ENCODE data around the gene GDF7. TPM values are rescaled to one million over a fixed set of nuclear protein-coding genes. Genes with fewer than 3 reads are reported as not detected.

The GDF7 gene
- total RNA-seq, 2 experiments from 2014 or later, result 0.02 TPM; not detected in 1

DNA sequence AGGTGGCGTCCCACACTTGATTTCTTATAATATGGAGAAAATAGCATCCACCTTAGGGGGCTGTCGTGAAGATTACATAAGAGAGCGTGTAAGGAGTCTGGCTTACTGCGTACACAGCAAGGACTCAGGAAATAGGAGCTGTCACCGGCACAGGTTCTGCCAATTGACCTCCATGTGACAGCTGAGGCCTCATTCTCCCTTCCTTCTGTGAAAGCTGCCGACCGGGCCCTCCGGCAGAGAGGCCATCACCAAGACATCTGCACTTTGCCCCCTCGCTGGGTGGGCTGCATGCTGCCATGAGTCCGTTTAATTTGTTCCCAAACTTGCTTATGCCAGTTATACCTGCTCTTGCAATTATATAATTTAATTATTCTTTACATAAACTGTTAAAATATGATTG lies 43.7 kb upstream of the GDF7 start:
- H3K27ac Mint-ChIP-seq, result no peak overlapping the region
- POLR2A ChIA-PET, result no interaction called here
- H3K36me3 Mint-ChIP-seq (ENCODE audit: low read depth), result peaks cover 5% of the 10 kb centered on the region
- H3K27me3 Mint-ChIP-seq, result no peaks in the 10 kb centered on the region
- no peak overlapping the region for H3K4me3 Mint-ChIP-seq
- no peak for ATAC-seq
- CTCF ChIA-PET, result no interaction called here
- no peaks in the 10 kb centered on the region for H3K4me1 Mint-ChIP-seq
- H3K9me3 Mint-ChIP-seq (ENCODE audit: low read depth), result no peaks in the 10 kb centered on the region
- DNase-seq, result no peak
- intact Hi-C loops (cut with DNase I, micrococcal nuclease), result no loop called here

DNA sequence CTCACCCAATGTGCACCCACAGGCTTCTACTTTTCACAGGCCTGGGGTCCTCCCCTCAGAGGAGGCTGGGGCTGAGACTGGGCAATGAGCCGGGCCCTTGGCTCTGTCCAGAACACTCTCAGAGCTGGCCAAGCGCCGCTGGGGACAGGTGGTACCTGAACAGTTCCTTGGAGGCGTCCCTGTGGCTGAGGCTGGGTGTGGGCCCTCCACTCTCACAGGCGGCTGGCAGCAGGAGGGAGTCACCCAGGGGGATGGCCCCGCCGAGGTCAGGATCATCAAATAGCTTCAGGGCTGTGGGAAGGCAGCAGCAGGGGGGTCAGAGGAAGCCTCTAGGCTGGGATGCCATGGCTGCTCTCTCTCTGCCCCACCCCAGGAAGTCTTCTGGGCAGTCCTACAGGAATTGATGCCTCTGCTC lies 43.2 kb upstream of the GDF7 start:
- Mint-ChIP-seq H3K4me1 (no peaks in the 10 kb centered on the region), H3K9me3 (ENCODE audit: low read depth) (no peaks in the 10 kb centered on the region), H3K27ac (no peak overlapping the region), H3K36me3 (ENCODE audit: low read depth) (peaks cover 5% of the 10 kb centered on the region), H3K27me3 (no peaks in the 10 kb centered on the region), H3K4me3 (no peak overlapping the region)
- CTCF ChIA-PET, result no interaction called here
- POLR2A ChIA-PET, result no interaction called here
- no peak for ATAC-seq
- no peak for DNase-seq
- intact Hi-C loops (cut with DNase I, micrococcal nuclease), result no loop called here

DNA sequence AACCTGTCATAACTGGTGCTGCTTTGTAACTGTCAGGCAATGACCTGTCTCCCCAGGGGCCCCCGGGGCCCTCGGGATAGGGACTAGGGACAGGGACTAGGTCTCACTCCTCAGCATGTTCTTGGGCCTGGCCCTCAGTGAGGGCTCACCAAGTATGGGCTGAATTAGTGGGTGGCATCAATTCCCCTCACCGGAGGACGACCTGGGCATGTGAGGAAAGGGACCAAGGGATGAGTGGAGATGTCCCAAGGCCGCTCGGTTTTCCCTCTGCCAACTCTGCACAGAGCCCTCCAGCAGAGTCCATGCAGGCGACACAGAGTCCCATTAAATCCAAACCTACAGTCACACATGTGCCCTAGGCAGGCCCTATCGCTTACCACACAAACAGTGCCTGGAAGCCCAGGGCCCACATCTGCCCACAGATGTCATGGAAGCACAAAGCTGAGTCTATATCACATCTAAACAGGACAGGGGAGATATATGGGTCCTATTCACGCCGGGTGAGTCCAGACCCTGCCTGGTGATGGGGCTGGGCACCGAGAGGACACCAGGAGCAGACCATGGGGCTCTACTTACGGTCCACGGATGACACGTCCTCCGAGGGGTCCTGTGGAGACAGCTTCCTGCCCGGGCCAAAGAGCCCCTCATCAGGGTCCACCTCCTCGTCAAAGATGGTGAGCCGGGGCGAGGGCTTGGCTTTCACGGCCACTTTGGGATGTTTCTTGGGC lies 42.6 kb upstream of the GDF7 start:
- no peak overlapping the region for H3K27ac Mint-ChIP-seq
- no peaks in the 10 kb centered on the region for H3K9me3 Mint-ChIP-seq (ENCODE audit: low read depth)
- DNase-seq (no peak), ATAC-seq (no peak)
- H3K36me3 Mint-ChIP-seq (ENCODE audit: low read depth), result peaks cover 5% of the 10 kb centered on the region
- intact Hi-C loops (cut with DNase I, micrococcal nuclease), result no loop called here
- ChIA-PET POLR2A (interaction anchor here (0.5 kb wide), 1 partner anchor 299 kb away, joined by 6 read pairs; no protein-coding TSS in a partner anchor), CTCF (no interaction called here)
- H3K4me1 Mint-ChIP-seq, result no peaks in the 10 kb centered on the region
- H3K27me3 Mint-ChIP-seq, result no peaks in the 10 kb centered on the region
- H3K4me3 Mint-ChIP-seq, result no peak overlapping the region

DNA sequence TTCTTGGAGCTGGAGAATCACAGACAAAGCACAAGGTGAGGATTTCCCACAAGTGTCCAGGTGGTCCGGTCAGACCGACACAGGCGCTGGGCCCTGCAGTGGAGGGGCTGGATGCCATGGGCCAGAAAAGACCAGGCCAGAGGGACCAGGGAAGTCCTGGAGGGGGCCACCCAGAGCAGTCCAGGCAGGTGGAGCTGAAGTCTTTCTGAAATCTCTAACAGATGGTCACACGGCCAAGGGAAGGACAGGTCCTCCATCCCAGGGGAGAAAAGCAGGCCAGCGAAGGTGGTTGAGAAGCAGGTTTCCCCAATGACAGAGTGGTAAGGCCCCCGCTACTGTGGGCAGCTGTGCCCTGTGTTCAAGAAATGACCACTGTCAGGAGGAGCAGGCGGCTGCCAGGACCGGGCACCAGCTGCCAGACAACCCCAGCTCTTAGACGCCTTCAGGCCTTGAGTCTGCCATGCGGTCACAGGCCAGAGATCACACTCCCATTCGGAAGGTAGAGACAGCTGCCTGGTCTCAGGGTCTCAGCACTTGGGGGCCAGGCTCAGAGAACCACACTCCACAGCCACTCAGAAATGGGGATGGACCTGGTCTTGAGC lies 42.0 kb upstream of the GDF7 start:
- no peaks in the 10 kb centered on the region for H3K27me3 Mint-ChIP-seq
- H3K9me3 Mint-ChIP-seq (ENCODE audit: low read depth), result no peaks in the 10 kb centered on the region
- ATAC-seq (no peak), DNase-seq (no peak)
- no peak overlapping the region for H3K4me3 Mint-ChIP-seq
- ChIA-PET CTCF (interaction anchor here (0.7 to 1.7 kb wide), 3 partner anchors 12 to 19 kb away, joined by 3 read pairs; no protein-coding TSS in a partner anchor), POLR2A (interaction anchor here (0.5 kb wide), 1 partner anchor 299 kb away, joined by 6 read pairs; no protein-coding TSS in a partner anchor)
- no peaks in the 10 kb centered on the region for H3K4me1 Mint-ChIP-seq
- intact Hi-C loops (cut with DNase I, micrococcal nuclease), result no loop called here
- peaks cover 5% of the 10 kb centered on the region for H3K36me3 Mint-ChIP-seq (ENCODE audit: low read depth)
- no peak overlapping the region for H3K27ac Mint-ChIP-seq

DNA sequence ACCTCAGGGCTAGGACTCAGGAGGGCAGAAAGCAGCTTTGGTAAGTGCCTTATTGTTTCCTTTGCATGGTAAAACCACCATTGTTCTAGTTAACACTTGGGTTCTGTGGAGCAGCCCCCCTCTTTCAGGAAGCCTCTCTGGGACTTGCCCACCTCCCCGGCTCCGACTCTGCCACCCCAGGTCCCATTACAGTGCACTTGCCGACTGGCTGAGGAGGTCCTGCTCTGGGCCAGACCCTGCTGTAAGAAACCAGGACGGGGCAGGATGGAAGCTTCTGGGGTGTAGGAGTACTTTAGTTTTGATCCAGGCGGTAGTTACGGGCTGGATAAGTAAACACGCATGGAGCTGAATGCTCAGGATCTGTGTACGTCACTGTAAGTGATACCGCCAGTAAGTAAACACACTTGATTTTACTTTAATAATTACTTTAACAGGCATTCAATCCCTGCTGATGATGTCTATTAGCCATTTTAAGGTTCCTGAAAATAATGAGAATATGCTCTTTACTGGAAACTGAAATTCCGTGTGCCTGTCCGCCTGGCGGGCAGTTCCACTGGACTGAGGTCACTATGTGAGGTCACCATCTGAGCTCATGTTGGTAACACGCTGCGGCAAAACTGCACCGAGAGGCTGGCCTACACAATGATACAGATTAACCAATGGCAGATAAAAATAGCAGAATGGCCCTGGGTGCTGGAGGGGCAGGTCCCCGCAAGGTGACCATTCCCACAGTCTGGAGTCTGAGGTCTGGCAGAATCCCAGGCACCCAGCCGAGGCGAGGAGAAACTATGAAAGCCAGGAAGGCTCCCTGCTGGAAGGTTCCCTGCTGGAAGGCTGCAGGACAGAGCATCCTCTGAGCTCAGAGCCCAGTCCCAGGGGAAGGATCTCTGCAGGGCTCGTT lies 41.2 kb upstream of the GDF7 start:
- CTCF ChIA-PET, result interaction anchor here (0.7 to 1.7 kb wide), 4 partner anchors 13 to 20 kb away, joined by 3 read pairs; no protein-coding TSS in a partner anchor
- intact Hi-C loops (cut with DNase I, micrococcal nuclease), result no loop called here
- no peaks in the 10 kb centered on the region for H3K27me3 Mint-ChIP-seq
- no peak overlapping the region for H3K4me3 Mint-ChIP-seq
- no peaks in the 10 kb centered on the region for H3K36me3 Mint-ChIP-seq (ENCODE audit: low read depth)
- no peaks in the 10 kb centered on the region for H3K9me3 Mint-ChIP-seq (ENCODE audit: low read depth)
- H3K27ac Mint-ChIP-seq, result no peak overlapping the region
- POLR2A ChIA-PET, result interaction anchor here (0.6 kb wide), 1 partner anchor 1212 kb away, joined by 4 read pairs; no protein-coding TSS in a partner anchor
- ATAC-seq, result no peak
- DNase-seq, result no peak
- H3K4me1 Mint-ChIP-seq, result no peaks in the 10 kb centered on the region

DNA sequence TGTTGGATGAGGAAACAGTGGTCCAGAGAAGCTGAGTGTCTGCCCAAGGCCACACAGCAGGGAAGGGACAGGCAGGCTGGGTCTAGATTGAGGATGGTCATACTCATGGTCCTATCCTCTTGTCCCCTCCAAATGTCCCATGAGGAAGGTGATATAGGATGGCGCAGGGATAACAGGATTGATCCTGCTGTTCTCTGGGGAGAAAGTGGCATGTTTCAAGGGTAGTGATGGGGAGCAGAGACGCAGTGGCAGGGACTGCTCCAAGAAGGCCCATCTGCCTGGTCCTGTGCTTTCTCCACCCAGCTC lies 40.6 kb upstream of the GDF7 start:
- DNase-seq, result no peak
- no peaks in the 10 kb centered on the region for H3K4me1 Mint-ChIP-seq
- H3K4me3 Mint-ChIP-seq, result no peak overlapping the region
- CTCF ChIA-PET, result interaction anchor here (0.8 to 1.7 kb wide), 3 partner anchors 13 to 21 kb away, joined by 3 read pairs; no protein-coding TSS in a partner anchor
- ATAC-seq, result no peak
- H3K27ac Mint-ChIP-seq, result no peak overlapping the region
- no peaks in the 10 kb centered on the region for H3K27me3 Mint-ChIP-seq
- intact Hi-C loops (cut with DNase I, micrococcal nuclease), result no loop called here
- POLR2A ChIA-PET, result no interaction called here
- H3K36me3 Mint-ChIP-seq (ENCODE audit: low read depth), result no peaks in the 10 kb centered on the region
- no peaks in the 10 kb centered on the region for H3K9me3 Mint-ChIP-seq (ENCODE audit: low read depth)

DNA sequence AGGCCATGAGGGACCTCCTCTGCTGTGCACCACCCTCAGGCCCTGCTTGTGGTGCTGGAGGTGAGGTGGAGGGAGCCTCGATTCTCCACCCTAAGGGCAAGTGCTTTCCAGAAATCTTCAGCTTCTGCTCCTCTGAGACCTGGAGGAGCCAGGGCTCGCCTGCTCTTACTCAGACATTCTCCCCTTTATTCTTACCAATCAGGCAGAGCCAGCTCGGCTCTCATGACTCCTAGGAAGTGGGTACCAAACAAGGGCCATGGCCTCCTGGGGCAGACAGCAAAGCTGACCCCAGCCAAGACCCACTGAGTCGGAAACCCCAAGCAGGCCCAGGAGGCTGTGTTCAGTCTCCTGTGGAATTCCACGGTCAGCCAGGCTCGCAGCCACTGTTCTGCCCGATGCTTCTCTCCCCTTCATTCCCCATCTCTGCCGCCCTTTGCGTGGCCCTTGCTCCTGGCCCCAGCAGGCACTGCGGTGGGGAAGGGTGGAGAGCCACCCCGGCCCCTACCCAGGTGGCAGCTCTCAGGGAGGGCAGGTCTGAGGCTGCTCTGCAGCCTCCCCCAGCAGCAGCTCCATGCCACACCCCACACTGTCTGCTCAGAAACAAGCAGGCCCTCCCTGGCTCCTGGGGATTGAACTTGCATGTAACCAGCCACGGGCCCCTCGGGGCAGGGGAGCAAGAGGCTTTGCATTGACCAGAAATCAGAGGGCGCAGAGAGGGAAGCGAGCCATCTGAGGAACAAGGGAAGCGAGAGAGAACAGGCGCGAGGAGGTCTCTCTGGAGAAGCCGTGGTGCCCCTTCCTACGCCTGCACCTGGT lies 40.0 kb upstream of the GDF7 start:
- H3K4me1 Mint-ChIP-seq, result no peaks in the 10 kb centered on the region

DNA sequence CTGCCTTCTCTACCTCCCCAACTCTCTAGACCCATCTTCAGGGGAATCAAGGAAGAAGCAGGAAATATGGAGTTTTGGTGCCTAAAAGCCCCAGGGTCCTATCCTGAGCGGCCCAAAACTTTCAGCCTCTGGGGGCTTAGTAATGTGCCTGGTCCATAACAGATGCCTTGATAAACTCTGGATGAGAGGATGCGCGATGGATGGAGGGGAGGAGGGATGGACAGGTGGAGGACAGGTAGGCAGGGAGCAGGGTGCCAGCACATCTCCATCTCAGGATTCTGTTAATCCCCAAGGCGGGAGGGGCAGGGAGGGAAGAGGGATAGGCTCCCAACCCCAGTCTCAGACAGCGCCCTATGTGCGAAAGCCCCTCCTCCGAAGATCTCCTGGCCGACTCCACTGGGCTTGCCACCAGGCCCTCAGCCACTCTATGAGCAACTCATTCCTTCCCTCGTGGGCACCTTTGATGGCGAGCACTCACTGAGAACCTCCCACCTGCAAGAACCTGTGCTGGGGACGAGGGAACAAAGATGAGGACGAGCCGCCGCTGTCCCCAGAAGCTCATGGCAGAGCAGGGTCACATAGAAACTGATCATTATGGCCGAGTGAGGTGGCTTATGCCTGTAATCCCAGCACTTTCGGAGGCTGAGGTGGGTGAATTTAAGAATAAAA lies 39.1 kb upstream of the GDF7 start:
- ChIA-PET CTCF (no interaction called here), POLR2A (interaction anchor here (0.6 kb wide), 1 partner anchor 619 kb away, joined by 6 read pairs; no protein-coding TSS in a partner anchor)
- intact Hi-C loops (cut with DNase I, micrococcal nuclease), result no loop called here
- no peaks in the 10 kb centered on the region for H3K9me3 Mint-ChIP-seq (ENCODE audit: low read depth)
- H3K27ac Mint-ChIP-seq, result no peak overlapping the region
- no peaks in the 10 kb centered on the region for H3K27me3 Mint-ChIP-seq
- ATAC-seq, result no peak
- H3K36me3 Mint-ChIP-seq (ENCODE audit: low read depth), result no peaks in the 10 kb centered on the region
- no peak overlapping the region for H3K4me3 Mint-ChIP-seq
- no peak for DNase-seq
- H3K4me1 Mint-ChIP-seq, result no peaks in the 10 kb centered on the region

More for the DNA sequence above, 40.0 kb upstream of the GDF7 start:
- no peaks in the 10 kb centered on the region for H3K27me3 Mint-ChIP-seq
- DNase-seq, result no peak
- ChIA-PET POLR2A (no interaction called here), CTCF (interaction anchor here (0.8 to 1.7 kb wide), 2 partner anchors 16 to 21 kb away, joined by 3 read pairs; no protein-coding TSS in a partner anchor)
- ATAC-seq, result no peak
- H3K9me3 Mint-ChIP-seq (ENCODE audit: low read depth), result no peaks in the 10 kb centered on the region
- no peak overlapping the region for H3K27ac Mint-ChIP-seq
- H3K4me3 Mint-ChIP-seq, result no peak overlapping the region
- intact Hi-C loops (cut with DNase I, micrococcal nuclease), result no loop called here
- no peaks in the 10 kb centered on the region for H3K36me3 Mint-ChIP-seq (ENCODE audit: low read depth)

DNA sequence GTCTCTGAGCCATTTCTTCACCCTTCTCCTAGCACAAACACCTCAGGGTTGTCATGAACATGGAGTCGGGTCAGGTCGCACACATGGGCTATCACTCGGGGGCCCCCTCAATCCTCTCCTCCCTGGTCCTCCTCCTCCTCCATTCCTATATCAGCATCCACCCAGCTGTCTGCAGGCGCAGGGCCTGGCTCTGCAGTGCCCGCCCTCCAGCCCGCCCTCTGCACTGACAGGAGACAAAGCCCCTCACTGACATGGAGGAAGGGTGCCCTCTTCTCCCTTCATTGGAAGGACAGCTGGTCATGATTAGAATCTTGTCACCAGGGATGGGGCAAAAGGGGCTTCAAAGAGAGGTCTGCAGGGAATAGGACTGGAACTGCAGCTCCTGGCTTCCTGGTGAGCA lies 37.8 kb upstream of the GDF7 start:
- ChIA-PET CTCF (interaction anchor here (1.1 kb wide), 1 partner anchor 66 kb away, joined by 3 read pairs; no protein-coding TSS in a partner anchor), POLR2A (no interaction called here)
- Mint-ChIP-seq H3K36me3 (ENCODE audit: low read depth) (no peaks in the 10 kb centered on the region), H3K4me3 (no peak overlapping the region), H3K27me3 (no peaks in the 10 kb centered on the region), H3K4me1 (no peaks in the 10 kb centered on the region), H3K27ac (no peak overlapping the region), H3K9me3 (ENCODE audit: low read depth) (no peaks in the 10 kb centered on the region)
- intact Hi-C loops (cut with DNase I, micrococcal nuclease), result no loop called here
- no peak for ATAC-seq
- no peak for DNase-seq

DNA sequence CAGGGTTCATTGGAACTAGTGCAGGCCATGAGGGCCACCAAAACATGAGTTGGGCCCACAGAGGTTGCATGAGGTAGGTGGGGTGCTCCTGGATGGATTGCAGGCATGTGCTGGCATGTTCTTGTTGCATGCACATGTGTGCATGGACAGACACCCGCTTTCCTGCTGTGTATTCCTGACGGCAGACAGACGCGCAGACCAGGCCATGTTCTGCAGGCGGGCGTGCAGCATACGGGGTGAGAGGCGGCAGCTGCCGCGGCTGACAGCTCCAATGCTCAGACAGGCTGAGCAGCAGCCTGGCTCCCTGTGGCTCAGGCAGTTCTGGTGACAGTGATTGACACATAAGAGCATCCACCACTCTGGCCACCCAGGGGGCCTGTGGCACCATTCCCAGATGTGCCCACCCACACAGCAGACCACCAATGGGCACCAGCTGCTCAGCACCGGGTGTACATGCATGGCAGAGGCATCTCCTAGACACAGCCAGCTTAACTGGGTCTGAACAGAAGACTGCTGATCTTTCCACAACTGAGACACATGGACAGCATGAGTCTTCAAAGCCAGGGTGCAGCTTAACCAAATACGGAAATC lies 37.3 kb upstream of the GDF7 start:
- H3K4me1 Mint-ChIP-seq, result no peaks in the 10 kb centered on the region
- no peaks in the 10 kb centered on the region for H3K9me3 Mint-ChIP-seq (ENCODE audit: low read depth)
- no peak overlapping the region for H3K4me3 Mint-ChIP-seq
- H3K27ac Mint-ChIP-seq, result no peak overlapping the region
- no peak for DNase-seq
- no peaks in the 10 kb centered on the region for H3K36me3 Mint-ChIP-seq (ENCODE audit: low read depth)
- intact Hi-C loops (cut with DNase I, micrococcal nuclease), result no loop called here
- ChIA-PET CTCF (no interaction called here), POLR2A (no interaction called here)
- H3K27me3 Mint-ChIP-seq, result no peaks in the 10 kb centered on the region
- ATAC-seq, result no peak

Measured in activated CD4-positive, alpha-beta T cell treated with anti-CD3 and anti-CD28 coated beads for 36 hours (primary cell).